ENCODE results near the gene GDPD5.

DNA sequence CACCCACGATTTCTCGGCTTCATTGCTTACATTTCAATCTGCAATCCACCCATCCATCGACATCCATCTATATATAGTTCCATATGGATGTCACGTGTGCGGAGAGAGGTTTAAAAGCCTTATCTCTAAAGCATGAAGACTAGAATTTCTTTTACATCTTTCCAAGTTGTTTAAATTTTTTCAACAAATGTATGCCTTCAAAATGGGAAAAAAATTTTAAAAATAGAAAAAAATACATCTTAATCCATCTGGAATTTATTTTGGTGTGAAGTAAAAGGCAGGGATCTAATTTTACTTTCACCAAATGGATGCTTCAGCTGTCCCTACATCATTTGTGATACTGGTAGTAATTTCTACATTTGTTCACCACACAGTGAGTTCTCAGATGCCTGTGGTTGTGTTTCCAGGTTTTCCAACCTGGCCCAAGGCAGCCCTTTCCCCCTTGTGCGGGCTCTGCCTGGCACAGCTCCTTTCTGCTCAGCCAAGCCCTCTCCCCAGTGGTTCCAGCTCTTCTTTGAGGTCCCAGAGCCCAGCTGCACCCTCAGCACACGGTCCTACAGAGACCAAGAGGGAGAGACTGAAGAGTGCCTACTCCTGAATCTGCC lies 55.2 kb downstream of the GDPD5 start:
- TF ChIP-seq, protein P1, sequence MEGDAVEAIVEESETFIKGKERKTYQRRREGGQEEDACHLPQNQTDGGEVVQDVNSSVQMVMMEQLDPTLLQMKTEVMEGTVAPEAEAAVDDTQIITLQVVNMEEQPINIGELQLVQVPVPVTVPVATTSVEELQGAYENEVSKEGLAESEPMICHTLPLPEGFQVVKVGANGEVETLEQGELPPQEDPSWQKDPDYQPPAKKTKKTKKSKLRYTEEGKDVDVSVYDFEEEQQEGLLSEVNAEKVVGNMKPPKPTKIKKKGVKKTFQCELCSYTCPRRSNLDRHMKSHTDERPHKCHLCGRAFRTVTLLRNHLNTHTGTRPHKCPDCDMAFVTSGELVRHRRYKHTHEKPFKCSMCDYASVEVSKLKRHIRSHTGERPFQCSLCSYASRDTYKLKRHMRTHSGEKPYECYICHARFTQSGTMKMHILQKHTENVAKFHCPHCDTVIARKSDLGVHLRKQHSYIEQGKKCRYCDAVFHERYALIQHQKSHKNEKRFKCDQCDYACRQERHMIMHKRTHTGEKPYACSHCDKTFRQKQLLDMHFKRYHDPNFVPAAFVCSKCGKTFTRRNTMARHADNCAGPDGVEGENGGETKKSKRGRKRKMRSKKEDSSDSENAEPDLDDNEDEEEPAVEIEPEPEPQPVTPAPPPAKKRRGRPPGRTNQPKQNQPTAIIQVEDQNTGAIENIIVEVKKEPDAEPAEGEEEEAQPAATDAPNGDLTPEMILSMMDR (conservative IDR thresholded peaks at IDR 0.05), result no peak
- no peak for TF ChIP-seq ZFX (IDR thresholded peaks at IDR 0.05)

Measured in C4-2B (cell line).